H1 (cell line): ENCODE measurements around the gene FIGNL1. TPM values are rescaled to one million over a fixed set of nuclear protein-coding genes. Genes with fewer than 3 reads are reported as not detected.

Experiments used
- CTCF ChIA-PET: fragments of 300-600 bp; sonication (Branson Sonifier 250); formaldehyde crosslinking; loops from one replicate; lab custom pipeline; 2021; ENCODE audit not compliant: partially characterized antibody; lab: Charles Lee
- POLR2A ChIA-PET: fragments of 300-600 bp; sonication (Branson Sonifier 250); formaldehyde crosslinking; loops from one replicate; lab custom pipeline; 2021; ENCODE audit warnings: inconsistent platforms; ENCODE audit not compliant: partially characterized antibody; lab: Charles Lee
- DNase-seq, 2 experiments: peaks; one replicate each; pipeline versions ENCODE4 v3.0.0 to v3.0.0-alpha.2; 2010 to 2022; ENCODE audit warnings: low spot score in 2 of 2, low read depth in 1 of 2, mixed read lengths in 1 of 2
- FAIRE-seq: peaks from 2 replicates; lab custom pipeline; 2011; peaks lifted over from hg19 to GRCh38; lab: Jason Lieb, UNC
- H2AFZ ChIP-seq: 2 replicates; pipeline ENCODE4 v1.8.1; 2012; ENCODE audit warnings: low read length, inconsistent platforms
- H2AK5ac ChIP-seq: 2 replicates; pipeline ENCODE4 v1.6.1; 2013; ENCODE audit warnings: low read depth, low read length
- H2BK120ac ChIP-seq: replicated peaks from 2 replicates; pipeline ENCODE3; 2013; ENCODE audit warnings: low read depth, low read length, inconsistent platforms
- H2BK12ac ChIP-seq: 2 replicates; pipeline ENCODE4 v1.6.1; 2013; ENCODE audit warnings: low read depth, low read length
- H2BK15ac ChIP-seq: 2 replicates; pipeline ENCODE4 v1.6.1; 2013; ENCODE audit warnings: low read length
- H2BK20ac ChIP-seq: 2 replicates; pipeline ENCODE4 v1.6.1; 2013; ENCODE audit warnings: low read length
- H2BK5ac ChIP-seq: 2 replicates; pipeline ENCODE4 v1.6.1; 2013; ENCODE audit warnings: low read depth, low read length
- H3K14ac ChIP-seq: 2 replicates; pipeline ENCODE4 v1.6.1; 2013; ENCODE audit warnings: inconsistent platforms; ENCODE audit not compliant: insufficient read length
- H3K18ac ChIP-seq: 2 replicates; pipeline ENCODE4 v1.6.1; 2013; ENCODE audit warnings: low read length; ENCODE audit errors: extremely low read depth
- H3K23ac ChIP-seq: 2 replicates; pipeline ENCODE4 v1.6.1; 2013; ENCODE audit warnings: inconsistent platforms; ENCODE audit not compliant: insufficient read length
- H3K23me2 ChIP-seq: 2 replicates; pipeline ENCODE4 v1.6.1; 2013; ENCODE audit warnings: low read depth, low read length
- H3K27ac ChIP-seq: 2 replicates; pipeline ENCODE4 v1.6.1; 2011; ENCODE audit warnings: low read depth, low read length, inconsistent platforms
- H3K27me3 ChIP-seq, 4 experiments: replicated peaks in 1 of 4; 1 replicate in 1 of 4; 2 replicates in 3 of 4; pipeline versions ENCODE4 v1.6.1 to v1.8.1; 2011 to 2013; ENCODE audit warnings: low read length in 3 of 4, mild to moderate bottlenecking in 3 of 4, inconsistent platforms in 2 of 4, mixed read lengths in 2 of 4, moderate library complexity in 1 of 4; ENCODE audit not compliant: control insufficient read depth in 3 of 4, insufficient read depth in 3 of 4; ENCODE audit errors: extremely low read depth in 1 of 4
- H3K36me3 ChIP-seq, 4 experiments: 2 replicates each; pipeline versions ENCODE4 v1.6.1 to v1.8.1; 2011 to 2013; ENCODE audit warnings: mild to moderate bottlenecking in 4 of 4, low read length in 3 of 4, moderate library complexity in 2 of 4, control low read depth in 1 of 4, inconsistent platforms in 1 of 4; ENCODE audit not compliant: insufficient read depth in 4 of 4, control insufficient read depth in 2 of 4
- H3K4ac ChIP-seq: replicated peaks from 2 replicates; pipeline ENCODE3; 2013; ENCODE audit warnings: low read length, low read depth, mixed read lengths, inconsistent platforms; ENCODE audit not compliant: insufficient read length
- H3K4me1 ChIP-seq, 4 experiments: replicated peaks in 1 of 4; 1 replicate in 1 of 4; 2 replicates in 3 of 4; pipeline versions ENCODE4 v1.6.1 to v1.8.1; 2011 to 2013; ENCODE audit warnings: low read length in 3 of 4, inconsistent platforms in 2 of 4, mixed read lengths in 1 of 4; ENCODE audit not compliant: insufficient read depth in 4 of 4, control insufficient read depth in 3 of 4
- H3K4me2 ChIP-seq, 2 experiments: 2 replicates each; pipeline versions ENCODE4 v1.6.1 to v1.8.1; 2011 to 2013; ENCODE audit warnings: low read depth in 2 of 2, low read length in 2 of 2, control low read depth in 1 of 2, inconsistent platforms in 1 of 2, mild to moderate bottlenecking in 1 of 2; ENCODE audit not compliant: insufficient read depth in 1 of 2
- H3K4me3 ChIP-seq, 4 experiments: fragments of 200-600, 300-600 bp in 1 of 4; sonication (generic), shearing (Covaris generic), sonication (Bioruptor Twin) in 1 of 4; 2 replicates each; pipeline versions ENCODE4 v1.5.1 to v1.8.1; 2011 to 2016; ENCODE audit warnings: low read length in 4 of 4, low read depth in 3 of 4, control low read depth in 2 of 4, inconsistent platforms in 2 of 4, mild to moderate bottlenecking in 2 of 4, mixed read lengths in 1 of 4, moderate library complexity in 1 of 4; ENCODE audit not compliant: insufficient read depth in 2 of 4; ENCODE audit errors: extremely low read depth in 1 of 4
- H3K56ac ChIP-seq: replicated peaks from 2 replicates; pipeline ENCODE3; 2013; ENCODE audit warnings: low read depth, mild to moderate bottlenecking, mixed read lengths, low read length, inconsistent platforms; ENCODE audit not compliant: insufficient read length
- H3K79me1 ChIP-seq: 2 replicates; pipeline ENCODE4 v1.6.1; 2013; ENCODE audit warnings: low read depth, low read length, control low read depth
- H3K79me2 ChIP-seq, 2 experiments: 2 replicates each; pipeline versions ENCODE4 v1.6.1 to v1.8.1; 2012 to 2013; ENCODE audit warnings: low read length in 2 of 2, mild to moderate bottlenecking in 2 of 2, inconsistent platforms in 1 of 2; ENCODE audit not compliant: insufficient read depth in 2 of 2, control insufficient read depth in 1 of 2
- H3K9ac ChIP-seq, 4 experiments: replicated peaks in 1 of 4; 1 replicate in 1 of 4; 2 replicates in 3 of 4; pipeline versions ENCODE4 v1.6.1 to v1.8.1; 2011 to 2013; ENCODE audit warnings: low read depth in 3 of 4, low read length in 3 of 4, control low read depth in 2 of 4, mild to moderate bottlenecking in 2 of 4, moderate library complexity in 2 of 4, inconsistent platforms in 1 of 4; ENCODE audit errors: extremely low read depth in 1 of 4
- H3K9me3 ChIP-seq, 2 experiments: 2 replicates each; pipeline versions ENCODE4 v1.6.1 to v1.8.1; 2012 to 2013; ENCODE audit warnings: mild to moderate bottlenecking in 2 of 2, moderate library complexity in 2 of 2, control low read depth in 1 of 2, inconsistent platforms in 1 of 2, low read depth in 1 of 2, low read length in 1 of 2, mixed read lengths in 1 of 2; ENCODE audit not compliant: insufficient read depth in 2 of 2
- H4K20me1 ChIP-seq, 2 experiments: replicated peaks in 1 of 2; 2 replicates each; pipeline versions ENCODE3 to v1.8.1; 2011 to 2013; ENCODE audit warnings: inconsistent platforms in 2 of 2, low read length in 2 of 2, mild to moderate bottlenecking in 1 of 2; ENCODE audit not compliant: insufficient read depth in 2 of 2, control insufficient read depth in 1 of 2
- H4K5ac ChIP-seq: 2 replicates; pipeline ENCODE4 v1.6.1; 2013; ENCODE audit warnings: low read length, low read depth, mixed read lengths, inconsistent platforms; ENCODE audit not compliant: insufficient read length
- H4K8ac ChIP-seq: 2 replicates; pipeline ENCODE4 v1.8.0; 2013; ENCODE audit warnings: mild to moderate bottlenecking, moderate library complexity, low read length, inconsistent platforms; ENCODE audit not compliant: insufficient read depth; ENCODE audit errors: extremely low read depth
- H4K91ac ChIP-seq: replicated peaks from 2 replicates; pipeline ENCODE3; 2013; ENCODE audit warnings: low read length, mixed read lengths, inconsistent platforms; ENCODE audit not compliant: insufficient read length
- ATF2 ChIP-seq: IDR thresholded peaks from 2 replicates; pipeline ENCODE4 v1.6.1; 2012; ENCODE audit warnings: low read length, inconsistent platforms
- BACH1 ChIP-seq: IDR thresholded peaks from 2 replicates; pipeline ENCODE4 v1.6.1; 2012; ENCODE audit warnings: low read length, improper control_type of control experiment
- BCL11A ChIP-seq, 2 experiments: IDR thresholded peaks; one replicate each; pipeline ENCODE4 v1.6.1; 2011; ENCODE audit warnings: low read depth in 2 of 2, low read length in 2 of 2, mild to moderate bottlenecking in 2 of 2
- CREB1 ChIP-seq: IDR thresholded peaks from 2 replicates; pipeline ENCODE4 v1.6.1; 2012; ENCODE audit warnings: inconsistent platforms
- EP300 ChIP-seq, 2 experiments: IDR thresholded peaks; 1 replicate in 1 of 2; 2 replicates in 1 of 2; pipeline ENCODE4 v1.6.1; 2011 to 2012; ENCODE audit warnings: low read depth in 2 of 2, low read length in 2 of 2, mild to moderate bottlenecking in 2 of 2, borderline replicate concordance in 1 of 2, inconsistent platforms in 1 of 2, moderate library complexity in 1 of 2
- MAFK ChIP-seq: IDR thresholded peaks from 2 replicates; pipeline ENCODE4 v1.6.1; 2012; ENCODE audit warnings: low read depth, mild to moderate bottlenecking, improper control_type of control experiment, low read length
- MAX ChIP-seq: IDR thresholded peaks from 2 replicates; pipeline ENCODE4 v1.6.1; 2012; ENCODE audit warnings: inconsistent platforms
- PHF8 ChIP-seq: fragments of 200-600 bp; sonication (generic); conservative IDR thresholded peaks from 2 replicates; pipeline ENCODE4 v1.7.1; 2012; ENCODE audit warnings: low read depth, mild to moderate bottlenecking, inconsistent platforms, low read length, moderate library complexity
- RAD21 ChIP-seq, 2 experiments: IDR thresholded peaks in 1 of 2; conservative IDR thresholded peaks in 1 of 2; 2 replicates each; pipeline ENCODE4 v1.6.1; 2011; ENCODE audit warnings: low read depth in 2 of 2, low read length in 2 of 2, improper control_type of control experiment in 1 of 2, inconsistent platforms in 1 of 2, mild to moderate bottlenecking in 1 of 2, moderate library complexity in 1 of 2
- RBBP5 ChIP-seq: IDR thresholded peaks from 2 replicates; pipeline ENCODE4 v1.7.1; 2012; ENCODE audit warnings: low read depth, mild to moderate bottlenecking, inconsistent platforms, low read length, moderate library complexity, borderline replicate concordance
- SIN3A ChIP-seq, 2 experiments: IDR thresholded peaks in 1 of 2; conservative IDR thresholded peaks in 1 of 2; 2 replicates each; pipeline ENCODE4 v1.6.1; 2011 to 2012; ENCODE audit warnings: low read length in 2 of 2, improper control_type of control experiment in 1 of 2, low read depth in 1 of 2, mild to moderate bottlenecking in 1 of 2
- TCF12 ChIP-seq: IDR thresholded peaks from 2 replicates; pipeline ENCODE4 v1.6.1; 2011; ENCODE audit warnings: low read depth, mild to moderate bottlenecking, low read length
- WGBS, 2 experiments: shearing (Covaris generic) in 1 of 2; methylation state at CpG; one replicate each; pipeline versions ENCODE4 v1.1.6 to v1.1.7; 2013 to 2015; ENCODE audit warnings: low lambda C conversion rate in 2 of 2, mixed read lengths in 2 of 2, inconsistent platforms in 1 of 2, low coverage in 1 of 2, missing lambda C conversion rate in 1 of 2; ENCODE audit not compliant: insufficient replicate concordance in 2 of 2, insufficient coverage in 1 of 2, insufficient read length in 1 of 2; ENCODE audit errors: extremely low coverage in 1 of 2, missing lambda C conversion rate in 1 of 2; 5-methylcytosine and 5-hydroxymethylcytosine counted together
- polyA plus RNA-seq, 7 experiments: library from polyadenylated mRNA; depleted of rRNA in 3 of 7; stranded (reverse) in 5 of 7; unstranded in 2 of 7; fragments of >200 nt in 5 of 7; fragments of 200-250 nt in 2 of 7; gene quantifications; 1 replicate in 5 of 7; 2 replicates in 1 of 7; 4 replicates in 1 of 7; pipeline versions ENCODE4 v1.2.1 to v1.2.3, GENCODE V29; 2011 to 2013; ENCODE audit warnings: missing spikeins in 2 of 7, mixed read lengths in 2 of 7
- total RNA-seq: library from RNA; stranded (reverse); fragmentation: NEBNext Ultra II Directional; extraction: Animal tissue kit (Norgen Biotek cat#: 25700); gene quantifications from 2 replicates; pipeline ENCODE4 v1.2.1, GENCODE V29; 2021

FIGNL1 gene
- total and polyA plus RNA-seq, 2 of the 8 experiments (the other 6 are each of a cell fraction or from before 2014, with no cell fraction given) = 6.5 to 9.9 TPM

GRCh38 chr7:50469181-50469580 lies 19.0 kb upstream of the FIGNL1 start:
- WGBS, 2 experiments = 96% methylated on average over 4 of the region's 4 CpGs; no CpG with 5 or more reads in 1 of the 2 experiments
- no peak for FAIRE-seq
- Histone ChIP-seq H4K20me1 (no peaks in the 10 kb centered on the region), H2BK15ac (no peak overlapping the region), H2AK5ac (no peak overlapping the region), H3K56ac (no peak overlapping the region), H3K23me2 (no peaks in the 10 kb centered on the region), H4K8ac (no peak overlapping the region), H4K5ac (no peak overlapping the region), H3K79me2 (no peaks in the 10 kb centered on the region), H3K4me2 (no peak overlapping the region), H3K4me1 (no peaks in the 10 kb centered on the region; a peak in 1 of 7 replicates), H3K18ac (no peak overlapping the region), H3K36me3 (no peaks in the 10 kb centered on the region), H2BK120ac (no peak overlapping the region), H2AFZ (no peak overlapping the region), H3K9ac (no peak overlapping the region), H3K23ac (no peak overlapping the region), H3K27me3 (peaks cover 0 to 14% (median 9%) of the 10 kb centered on the region in 4 experiments; a peak in 6 of 7 replicates), H3K4me3 (no peak overlapping the region), H2BK20ac (no peak overlapping the region), H3K27ac (no peak overlapping the region), H4K91ac (no peak overlapping the region), H3K4ac (no peak overlapping the region), H2BK12ac (no peak overlapping the region), H3K14ac (no peak overlapping the region), H3K9me3 (no peaks in the 10 kb centered on the region), H3K79me1 (no peaks in the 10 kb centered on the region), H2BK5ac (no peak overlapping the region)
- DNase-seq = no peak
- ChIA-PET POLR2A (no interaction called here), CTCF (interaction anchor here (0.7 to 3.9 kb wide), 16 partner anchors 12 to 689 kb away, joined by 3 to 15 read pairs (median 9); no protein-coding TSS in a partner anchor)
- TF ChIP-seq TCF12 (no peak), PHF8 (no peak), BACH1 (no peak), RBBP5 (no peak), RAD21 (IDR thresholded peaks at IDR 0.05 in 1 of 2, conservative IDR thresholded peaks at IDR 0.05 in 1 of 2; ENCODE audit: low read depth in 2 of 2, low read length in 2 of 2) (no peak), CREB1 (no peak), ATF2 (no peak), SIN3A (conservative IDR thresholded peaks at IDR 0.05 in 1 of 2, IDR thresholded peaks at IDR 0.05 in 1 of 2; ENCODE audit: low read depth in 1 of 2, low read length in 2 of 2) (no peak), MAX (no peak), EP300 (IDR thresholded peaks at IDR 0.05; ENCODE audit: borderline replicate concordance in 1 of 2, low read depth in 2 of 2, low read length in 2 of 2) (no peak), BCL11A (IDR thresholded peaks at IDR 0.05; ENCODE audit: low read depth in 2 of 2, low read length in 2 of 2) (no peak), MAFK (no peak)
